Motor neuron (in vitro differentiated cells): ENCODE results near the gene PTPRC. TPM values are rescaled to one million over a fixed set of nuclear protein-coding genes. Genes with fewer than 3 reads are reported as not detected.

Experiments
- ATAC-seq, 8 experiments: fragments of 200-7000 bp; cut with Tn5 transposase; replicated peaks in 6 of 8; 2 replicates each; pipeline ENCODE4 v1.8.0; 2021; ENCODE audit warnings: mild to moderate bottlenecking in 8 of 8, moderate library complexity in 8 of 8
- H3K27ac ChIP-seq, 2 donors: fragments of 250-450 bp; sonication (Bioruptor Pico); 2 replicates each; pipeline ENCODE4 v1.9.0; 2021; ENCODE audit warnings: antibody characterized with exemption in 2 of 2, mild to moderate bottlenecking in 2 of 2, moderate library complexity in 1 of 2
- H3K4me1 ChIP-seq, 2 donors: fragments of 250-450 bp; sonication (Bioruptor Pico); replicated peaks in 1 of 2; 2 replicates each; pipeline ENCODE4 v1.6.1; 2021; ENCODE audit warnings: antibody characterized with exemption in 2 of 2, mild to moderate bottlenecking in 2 of 2, moderate library complexity in 1 of 2
- H3K4me3 ChIP-seq, 5 donors: fragments of 250-450 bp; sonication (Bioruptor Pico); 2 replicates each; pipeline ENCODE4 v1.9.0; 2021; ENCODE audit warnings: antibody characterized with exemption in 5 of 5, mild to moderate bottlenecking in 5 of 5, moderate library complexity in 4 of 5
- WGBS, 10 experiments: fragments of 450-650 bp; shearing (Covaris generic); methylation state at CpG; one replicate each; pipeline ENCODE4 v1.0.0; 2022; 5-methylcytosine and 5-hydroxymethylcytosine counted together
- in situ Hi-C, 9 experiments: fragments of 400-800 bp; cut with MboI; loops; one replicate each; pipeline ENCODE4 v1.15.0; 2021; ENCODE audit warnings: low sequenced_read_pairs in 9 of 9, low pct_unique_long_range_greater_than_20kb in 2 of 9; ENCODE audit not compliant: unreplicated experiment in 9 of 9
- total RNA-seq, 8 experiments: library from RNA; unstranded; fragments of 300-600 nt; gene quantifications; 2 replicates each; pipeline versions ENCODE4 v1.2.3 to v1.2.4, GENCODE V29; 2022

PTPRC gene
- total RNA-seq, 8 experiments from 2014 or later = 0.18 to 4.5 (median 1.3) TPM

- Histone ChIP-seq H3K27ac (no peak overlapping the region), H3K4me3 (no peak overlapping the region), H3K4me1 (no peaks in the 10 kb centered on the region)
- 57 to 100% (median 91%) methylated on average over 1 to 2 of the region's 2 CpGs for WGBS, 10 experiments
- no peak for ATAC-seq
- in situ Hi-C loops = no loop called here
These were observed 108.3 kb downstream of the PTPRC start for GRCh38 chr1:198747127-198747526.

GRCh38 chr1:198749279-198749678, 110.4 kb downstream of the PTPRC start:
- Histone ChIP-seq H3K27ac (no peak overlapping the region), H3K4me3 (no peak overlapping the region), H3K4me1 (no peaks in the 10 kb centered on the region)
- 0 to 100% (median 91%) methylated on average over 1 of the region's 1 CpG; no CpG with 5 or more reads in 1 of the 10 experiments for whole genome bisulfite sequencing, 10 experiments
- no peak for ATAC-seq
- in situ Hi-C loops = no loop called here

GRCh38 chr1:198750081-198750480, 111.2 kb downstream of the PTPRC start:
- ATAC-seq = no peak
- Histone ChIP-seq H3K27ac (no peak overlapping the region), H3K4me1 (no peaks in the 10 kb centered on the region), H3K4me3 (no peak overlapping the region)
- in situ Hi-C loops = loop anchor here in 5 of 9 experiments (25.0 kb wide), 3 partner anchors 487 to 1762 kb away; no protein-coding TSS in a partner anchor
- 56 to 97% (median 84%) methylated on average over 2 to 3 of the region's 3 CpGs for WGBS, 10 experiments

GRCh38 chr1:198751741-198752140, 112.9 kb downstream of the PTPRC start:
- ATAC-seq = no peak

GRCh38 chr1:198754670-198755069, 115.8 kb downstream of the PTPRC start:
- no peak overlapping the region for H3K4me3 ChIP-seq
- no peak overlapping the region for H3K27ac ChIP-seq
- WGBS, 10 experiments = 50 to 100% (median 88%) methylated on average over 1 of the region's 1 CpG
- peak in 2 of 8 experiments; percentile 35 to 60 for ATAC-seq
- in situ Hi-C loops = loop anchor here in 5 of 9 experiments (25.0 kb wide), 3 partner anchors 483 to 1758 kb away; no protein-coding TSS in a partner anchor
- H3K4me1 ChIP-seq = no peaks in the 10 kb centered on the region

More at GRCh38 chr1:198751741-198752140, 112.9 kb downstream of the PTPRC start:
- 36 to 90% (median 79%) methylated on average over 2 to 3 of the region's 3 CpGs; no CpG with 5 or more reads in 2 of the 10 experiments for WGBS, 10 experiments
- no peak overlapping the region for H3K4me3 ChIP-seq
- no peak overlapping the region for H3K27ac ChIP-seq
- no peaks in the 10 kb centered on the region for H3K4me1 ChIP-seq
- in situ Hi-C loops = loop anchor here in 5 of 9 experiments (25.0 kb wide), 3 partner anchors 486 to 1761 kb away; no protein-coding TSS in a partner anchor

GRCh38 chr1:198755715-198756114, 116.9 kb downstream of the PTPRC start:
- no peak for ATAC-seq
- Histone ChIP-seq H3K4me3 (no peak overlapping the region), H3K4me1 (no peaks in the 10 kb centered on the region), H3K27ac (no peak overlapping the region)
- in situ Hi-C loops = loop anchor here in 5 of 9 experiments (25.0 kb wide), 3 partner anchors 482 to 1757 kb away; no protein-coding TSS in a partner anchor
- WGBS, 10 experiments = 70 to 93% (median 84%) methylated on average over 1 to 2 of the region's 2 CpGs

- Histone ChIP-seq H3K4me1 (no peaks in the 10 kb centered on the region), H3K4me3 (no peak overlapping the region), H3K27ac (no peak overlapping the region)
- in situ Hi-C loops = loop anchor here in 5 of 9 experiments (25.0 kb wide), 3 partner anchors 481 to 1756 kb away; no protein-coding TSS in a partner anchor
- ATAC-seq = peak in 3 of 8 experiments; percentile 36 to 69 (median 45)
These were observed 117.6 kb downstream of the PTPRC start for GRCh38 chr1:198756470-198756869.

GRCh38 chr1:198761859-198762616, 123.2 kb downstream of the PTPRC start:
- H3K4me1 ChIP-seq = no peaks in the 10 kb centered on the region
- no peak overlapping the region for H3K4me3 ChIP-seq
- in situ Hi-C loops = loop anchor here in 6 of 9 experiments (10.0 to 25.0 kb wide), 4 partner anchors 475 to 1750 kb away; no protein-coding TSS in a partner anchor
- ATAC-seq = no peak
- H3K27ac ChIP-seq = no peak overlapping the region
- WGBS, 10 experiments = 21 to 100% (median 84%) methylated on average over 1 to 4 of the region's 4 CpGs

GRCh38 chr1:198763298-198763714, 124.5 kb downstream of the PTPRC start:
- in situ Hi-C loops = loop anchor here in 6 of 9 experiments (10.0 to 25.0 kb wide), 4 partner anchors 474 to 1749 kb away; no protein-coding TSS in a partner anchor

GRCh38 chr1:198764748-198765147, 125.9 kb downstream of the PTPRC start:
- no peak for ATAC-seq
- 0 to 97% (median 74%) methylated on average over 1 to 2 of the region's 2 CpGs; no CpG with 5 or more reads in 1 of the 10 experiments for WGBS, 10 experiments
- Histone ChIP-seq H3K4me1 (no peaks in the 10 kb centered on the region), H3K4me3 (no peak overlapping the region), H3K27ac (no peak overlapping the region)
- in situ Hi-C loops = loop anchor here in 6 of 9 experiments (10.0 to 25.0 kb wide), 4 partner anchors 473 to 1748 kb away; no protein-coding TSS in a partner anchor

More at GRCh38 chr1:198763298-198763714, 124.5 kb downstream of the PTPRC start:
- Histone ChIP-seq H3K27ac (no peak overlapping the region), H3K4me1 (no peaks in the 10 kb centered on the region), H3K4me3 (no peak overlapping the region)
- 0 to 43% (median 0%) methylated on average over 1 of the region's 1 CpG; no CpG with 5 or more reads in 3 of the 10 experiments for WGBS, 10 experiments
- peak in 4 of 8 experiments; percentile 13 to 64 (median 44) for ATAC-seq

GRCh38 chr1:198765416-198765815, 126.6 kb downstream of the PTPRC start:
- in situ Hi-C loops = loop anchor here in 6 of 9 experiments (10.0 to 25.0 kb wide), 4 partner anchors 472 to 1747 kb away; no protein-coding TSS in a partner anchor
- Histone ChIP-seq H3K4me1 (no peaks in the 10 kb centered on the region), H3K4me3 (no peak overlapping the region), H3K27ac (no peak overlapping the region)
- no peak for ATAC-seq

- ATAC-seq = peak in 4 of 8 experiments; percentile 50 to 62 (median 60)
- Histone ChIP-seq H3K4me3 (no peak overlapping the region), H3K4me1 (peaks cover 0 to 6% of the 10 kb centered on the region in 2 donors), H3K27ac (no peak overlapping the region)
- WGBS, 10 experiments = 47 to 82% (median 68%) methylated on average over 3 of the region's 3 CpGs
- in situ Hi-C loops = loop anchor here in 6 of 9 experiments (10.0 to 25.0 kb wide), 4 partner anchors 466 to 1741 kb away; no protein-coding TSS in a partner anchor
These were observed 132.8 kb downstream of the PTPRC start for GRCh38 chr1:198771563-198772153.

GRCh38 chr1:198772626-198773025, 133.8 kb downstream of the PTPRC start:
- H3K4me3 ChIP-seq = no peak overlapping the region
- in situ Hi-C loops = loop anchor here in 6 of 9 experiments (10.0 to 25.0 kb wide), 4 partner anchors 465 to 1740 kb away; no protein-coding TSS in a partner anchor
- H3K27ac ChIP-seq = no peak overlapping the region
- H3K4me1 ChIP-seq = peaks cover 0 to 6% of the 10 kb centered on the region in 2 donors
- no peak for ATAC-seq
